K562 (cell line): ENCODE data around the gene DAPK3. TPM values are rescaled to one million over a fixed set of nuclear protein-coding genes. Genes with fewer than 3 reads are reported as not detected.

Experiments used
- ATAC-seq: fragments of 200-7000 bp; cut with Tn5 transposase; 3 replicates; pipeline ENCODE4 v1.9.1; 2020; ENCODE audit warnings: moderate library complexity
- BruUV-seq: library from RNA; stranded (reverse); fragments of 400-500 nt; replicated peaks from 2 replicates; lab custom pipeline; 2021; lab: Mats Ljungman, UMichigan
- CTCF ChIA-PET: fragments of 300-600 bp; formaldehyde crosslinking; extraction: SDS; loops from one replicate; lab custom pipeline; 2021; ENCODE audit warnings: low intra/inter-chr PET ratio; lab: Yijun Ruan, JAX
- POLR2A ChIA-PET: fragments of 300-600, 350-650 bp; sonication (Branson Sonifier 250); formaldehyde crosslinking; extraction: SDS; loops from one replicate; lab custom pipeline; 2021; ENCODE audit warnings: antibody characterized with exemption, inconsistent platforms; lab: Yijun Ruan, JAX
- DNase-seq, 4 experiments: peaks; one replicate each; pipeline versions ENCODE4 v3.0.0 to v3.0.0-alpha.2; 2011 to 2018; ENCODE audit warnings: low spot score in 3 of 4, mixed read lengths in 3 of 4; ENCODE audit errors: extremely low read depth in 1 of 4
- FAIRE-seq: peaks from 2 replicates; lab custom pipeline; 2011; peaks lifted over from hg19 to GRCh38; lab: Jason Lieb, UNC
- H2AFZ ChIP-seq: 2 replicates; pipeline ENCODE4 v1.6.0; 2011; ENCODE audit warnings: low read depth, low read length, control low read depth, inconsistent platforms
- H3K27ac ChIP-seq: fragments of 200-600 bp; 3 replicates; pipeline ENCODE4 v1.8.0; 2011; ENCODE audit warnings: low read depth, mild to moderate bottlenecking, control low read depth, inconsistent platforms, low read length, moderate library complexity, mixed read lengths; ENCODE audit errors: extremely low read depth
- H3K27me3 ChIP-seq, 2 experiments: fragments of 300-600 bp in 1 of 2; 2 replicates in 1 of 2; 3 replicates in 1 of 2; pipeline versions ENCODE4 v1.6.0 to v1.8.0; 2011; ENCODE audit warnings: inconsistent platforms in 2 of 2, low read length in 2 of 2, mild to moderate bottlenecking in 1 of 2, mixed read lengths in 1 of 2, moderate library complexity in 1 of 2; ENCODE audit not compliant: control insufficient read depth in 2 of 2, insufficient read depth in 2 of 2
- H3K36me3 ChIP-seq: fragments of 300-600 bp; 3 replicates; pipeline ENCODE4 v1.8.0; 2011; ENCODE audit warnings: mild to moderate bottlenecking, low read length, inconsistent platforms; ENCODE audit not compliant: control insufficient read depth, insufficient read depth
- H3K4me1 ChIP-seq, 2 experiments: fragments of 200-600 bp in 1 of 2; replicated peaks in 1 of 2; 2 replicates in 1 of 2; 3 replicates in 1 of 2; pipeline versions ENCODE4 v1.5.1 to v1.8.0; 2011; ENCODE audit warnings: inconsistent platforms in 2 of 2, low read length in 2 of 2, mild to moderate bottlenecking in 1 of 2, mixed read lengths in 1 of 2, moderate library complexity in 1 of 2; ENCODE audit not compliant: control insufficient read depth in 2 of 2, insufficient read depth in 2 of 2
- H3K4me2 ChIP-seq: 2 replicates; pipeline ENCODE4 v1.6.1; 2011; ENCODE audit warnings: low read length, control low read depth, inconsistent platforms, mixed read lengths; ENCODE audit not compliant: insufficient read depth
- H3K4me3 ChIP-seq: fragments of 200-600 bp; sonication (generic), shearing (Covaris generic); 2 replicates; pipeline ENCODE4 v1.5.1; 2016; ENCODE audit warnings: control low read depth, inconsistent platforms
- H3K79me2 ChIP-seq: fragments of 200-600 bp; 3 replicates; pipeline ENCODE4 v1.8.0; 2011; ENCODE audit warnings: low read length, inconsistent platforms; ENCODE audit not compliant: control insufficient read depth, insufficient read depth
- H3K9ac ChIP-seq, 2 experiments: 2 replicates each; pipeline versions ENCODE4 v1.6.0 to v1.6.1; 2011; ENCODE audit warnings: low read depth in 2 of 2, low read length in 2 of 2, control low read depth in 1 of 2, inconsistent platforms in 1 of 2, mild to moderate bottlenecking in 1 of 2, mixed read lengths in 1 of 2; ENCODE audit not compliant: insufficient read depth in 1 of 2
- H3K9me1 ChIP-seq: one replicate; pipeline ENCODE4 v1.6.0; 2011; ENCODE audit warnings: inconsistent platforms, mild to moderate bottlenecking, low read length, moderate library complexity; ENCODE audit not compliant: control insufficient read depth, insufficient read depth
- H3K9me3 ChIP-seq: replicated peaks from 2 replicates; pipeline ENCODE4 v1.5.1; 2011; ENCODE audit warnings: low read depth, low read length, inconsistent platforms; ENCODE audit not compliant: control insufficient read depth, insufficient read depth
- H4K20me1 ChIP-seq: replicated peaks from 2 replicates; pipeline ENCODE4 v1.6.1; 2011; ENCODE audit warnings: low read length, inconsistent platforms, mixed read lengths; ENCODE audit not compliant: control insufficient read depth, insufficient read depth
- CREB3 ChIP-seq: fragments of 450-650 bp; conservative IDR thresholded peaks from 2 replicates; pipeline ENCODE4 v1.6.1; 2016; ENCODE audit warnings: missing genetic modification characterization, low read depth, mild to moderate bottlenecking, missing compliant biosample characterization, moderate library complexity
- SRSF7 ChIP-seq: fragments of 200-400 bp; formaldehyde crosslinking; optimal IDR thresholded peaks from 2 replicates; pipeline ENCODE3; 2017; ENCODE audit warnings: mild to moderate bottlenecking, low read depth, low read length
- ZBTB7A ChIP-seq: IDR thresholded peaks from 2 replicates; pipeline ENCODE4 v1.6.1; 2011; ENCODE audit warnings: low read depth, mild to moderate bottlenecking, low read length, moderate library complexity, borderline replicate concordance; ENCODE audit not compliant: control insufficient read depth
- ZNF143 ChIP-seq: sonication (generic); formaldehyde crosslinking; IDR thresholded peaks from 2 replicates; pipeline ENCODE4 v1.9.0; 2022; ENCODE audit warnings: mild to moderate bottlenecking, missing genetic modification reagents
- WGBS: fragments of 100-300 bp; shearing (Covaris generic); methylation state at CpG from one replicate; pipeline ENCODE4 v1.1.6; 2016; ENCODE audit warnings: low coverage, mixed read lengths; ENCODE audit not compliant: insufficient coverage; ENCODE audit errors: missing lambda C conversion rate; 5-methylcytosine and 5-hydroxymethylcytosine counted together
- in situ Hi-C: fragments of 300-500 bp; cut with MboI; formaldehyde crosslinking; loops from 4 replicates; pipeline ENCODE4 v1.15.0; 2018; ENCODE audit warnings: inconsistent platforms, mixed read lengths
- intact Hi-C: fragments of 100-400 bp; cut with micrococcal nuclease; formaldehyde crosslinking; loops from 2 replicates; pipeline ENCODE4 v1.14.2; 2022
- polyA plus RNA-seq, 8 experiments: library from polyadenylated mRNA; depleted of rRNA in 4 of 8; stranded (reverse) in 5 of 8; unstranded in 3 of 8; fragments of >200 nt; fragmentation: Nextera tagmentation in 2 of 8; fragmentation: Illumina TruSeq in 1 of 8; extraction: Ambion mirVana in 2 of 8; extraction: Trizol in 1 of 8; gene quantifications; 2 replicates each; pipeline versions ENCODE4 v1.2.1 to v1.2.3, GENCODE V29; 2011 to 2014; ENCODE audit warnings: inconsistent platforms in 1 of 8, missing spikeins in 1 of 8
- total RNA-seq, 7 experiments: library from RNA; depleted of rRNA in 6 of 7; stranded (reverse); fragments of >200 nt in 6 of 7; fragmentation: Illumina TruSeq in 2 of 7; extraction: Trizol in 2 of 7; gene quantifications; 2 replicates each; pipeline versions ENCODE4 v1.2.1 to v1.2.3, GENCODE V29; 2011 to 2021; ENCODE audit warnings: low replicate concordance in 1 of 7

Gene DAPK3
- total and polyA plus RNA-seq, 9 of the 15 experiments (the other 6 are each of a cell fraction or from before 2014, with no cell fraction given) = 0.14 to 63.4 (median 25.0) TPM

- Histone ChIP-seq H3K4me2 (no peak overlapping the region), H3K79me2 (no peaks in the 10 kb centered on the region), H3K27ac (no peak overlapping the region), H4K20me1 (peaks cover 4% of the 10 kb centered on the region; the same call in 1 of the 2 replicates), H3K27me3 (no peaks in the 10 kb centered on the region), H3K9ac (peak overlapping the region in 1 of 2 experiments; percentile 50; a peak in 2 of 4 replicates), H2AFZ (no peak overlapping the region), H3K36me3 (no peaks in the 10 kb centered on the region), H3K9me1 (peaks cover 7% of the 10 kb centered on the region), H3K9me3 (no peaks in the 10 kb centered on the region), H3K4me3 (no peak overlapping the region), H3K4me1 (peaks cover 32 to 58% of the 10 kb centered on the region in 2 experiments)
- no peak for TF ChIP-seq SRSF7
- TF ChIP-seq CREB3 (tag) = no peak
- peak; percentile 20; the same call in 1 of the 2 replicates for TF ChIP-seq ZBTB7A
- TF ChIP-seq ZNF143 = no peak
- DNase-seq = no peak
- POLR2A ChIA-PET = interaction anchor here (0.7 to 2.1 kb wide), 3 partner anchors 22 to 85 kb away, joined by 3 to 9 read pairs (median 7); partner anchors contain the start of genes DAPK3 and EEF2
- no peak for ATAC-seq
- no TSS peak for BruUV-seq
- intact Hi-C loops (no loop called here), in situ Hi-C loops (no loop called here)
- CTCF ChIA-PET = no interaction called here
- FAIRE-seq = no peak
- 68% methylated on average over 11 of the region's 11 CpGs for WGBS
Measured at GRCh38 chr19:3949294-3949693, 21.6 kb downstream of the DAPK3 start.
